ENCODE results near the gene TMEM175. TPM values are rescaled to one million over a fixed set of nuclear protein-coding genes. Genes with fewer than 3 reads are reported as not detected.
A peak's percentile ranks its signal among the peaks of the same experiment; 100 is the strongest.

TMEM175 gene
- total RNA-seq, 4 donors from 2014 or later, result 33.3 to 61.2 (median 39.0) TPM

DNA sequence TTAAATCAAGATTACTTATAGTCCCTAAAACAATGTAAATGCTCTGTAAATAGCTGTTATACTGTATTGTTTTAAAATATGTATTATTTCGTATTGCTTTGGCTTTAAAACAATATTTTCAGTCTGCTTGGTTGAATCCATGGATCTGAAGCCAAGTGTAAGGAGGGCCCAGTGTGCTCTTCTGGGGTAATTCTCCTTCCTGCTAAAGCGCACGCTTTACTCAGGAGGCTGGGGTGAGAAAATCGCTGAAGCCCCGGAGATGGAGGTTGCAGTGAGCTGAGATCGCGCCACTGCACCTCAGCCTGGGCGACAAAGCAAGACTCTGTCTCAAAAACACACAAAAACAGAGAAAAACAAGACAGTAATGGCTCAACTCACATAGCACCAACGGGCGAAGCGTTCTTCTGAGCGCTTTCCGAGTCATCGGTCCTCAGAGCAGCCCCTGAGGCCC lies 54.2 kb downstream of the TMEM175 start:
- DNase-seq (ENCODE audit: low spot score in 2 of 2), result no peak
- Histone ChIP-seq H3K27me3 (no peaks in the 10 kb centered on the region), H3K9me3 (no peaks in the 10 kb centered on the region), H3K36me3 (peaks cover 0 to 47% (median 0%) of the 10 kb centered on the region in 3 donors), H3K4me3 (peak overlapping the region; percentile 59 to 76 (median 69)), H3K4me1 (peaks cover 0 to 34% (median 15%) of the 10 kb centered on the region in 4 donors), H3K27ac (peak overlapping the region in 3 of 4 donors; percentile 79 to 83 (median 80))
- TF ChIP-seq EP300 (IDR thresholded peaks at IDR 0.05) (no peak), POLR2A (IDR thresholded peaks at IDR 0.05) (no peak)
- TF ChIP-seq, protein P1, sequence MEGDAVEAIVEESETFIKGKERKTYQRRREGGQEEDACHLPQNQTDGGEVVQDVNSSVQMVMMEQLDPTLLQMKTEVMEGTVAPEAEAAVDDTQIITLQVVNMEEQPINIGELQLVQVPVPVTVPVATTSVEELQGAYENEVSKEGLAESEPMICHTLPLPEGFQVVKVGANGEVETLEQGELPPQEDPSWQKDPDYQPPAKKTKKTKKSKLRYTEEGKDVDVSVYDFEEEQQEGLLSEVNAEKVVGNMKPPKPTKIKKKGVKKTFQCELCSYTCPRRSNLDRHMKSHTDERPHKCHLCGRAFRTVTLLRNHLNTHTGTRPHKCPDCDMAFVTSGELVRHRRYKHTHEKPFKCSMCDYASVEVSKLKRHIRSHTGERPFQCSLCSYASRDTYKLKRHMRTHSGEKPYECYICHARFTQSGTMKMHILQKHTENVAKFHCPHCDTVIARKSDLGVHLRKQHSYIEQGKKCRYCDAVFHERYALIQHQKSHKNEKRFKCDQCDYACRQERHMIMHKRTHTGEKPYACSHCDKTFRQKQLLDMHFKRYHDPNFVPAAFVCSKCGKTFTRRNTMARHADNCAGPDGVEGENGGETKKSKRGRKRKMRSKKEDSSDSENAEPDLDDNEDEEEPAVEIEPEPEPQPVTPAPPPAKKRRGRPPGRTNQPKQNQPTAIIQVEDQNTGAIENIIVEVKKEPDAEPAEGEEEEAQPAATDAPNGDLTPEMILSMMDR (IDR thresholded peaks at IDR 0.05), result no peak
- 1% methylated on average over 10 to 14 of the region's 14 CpGs for WGBS, 2 donors

DNA sequence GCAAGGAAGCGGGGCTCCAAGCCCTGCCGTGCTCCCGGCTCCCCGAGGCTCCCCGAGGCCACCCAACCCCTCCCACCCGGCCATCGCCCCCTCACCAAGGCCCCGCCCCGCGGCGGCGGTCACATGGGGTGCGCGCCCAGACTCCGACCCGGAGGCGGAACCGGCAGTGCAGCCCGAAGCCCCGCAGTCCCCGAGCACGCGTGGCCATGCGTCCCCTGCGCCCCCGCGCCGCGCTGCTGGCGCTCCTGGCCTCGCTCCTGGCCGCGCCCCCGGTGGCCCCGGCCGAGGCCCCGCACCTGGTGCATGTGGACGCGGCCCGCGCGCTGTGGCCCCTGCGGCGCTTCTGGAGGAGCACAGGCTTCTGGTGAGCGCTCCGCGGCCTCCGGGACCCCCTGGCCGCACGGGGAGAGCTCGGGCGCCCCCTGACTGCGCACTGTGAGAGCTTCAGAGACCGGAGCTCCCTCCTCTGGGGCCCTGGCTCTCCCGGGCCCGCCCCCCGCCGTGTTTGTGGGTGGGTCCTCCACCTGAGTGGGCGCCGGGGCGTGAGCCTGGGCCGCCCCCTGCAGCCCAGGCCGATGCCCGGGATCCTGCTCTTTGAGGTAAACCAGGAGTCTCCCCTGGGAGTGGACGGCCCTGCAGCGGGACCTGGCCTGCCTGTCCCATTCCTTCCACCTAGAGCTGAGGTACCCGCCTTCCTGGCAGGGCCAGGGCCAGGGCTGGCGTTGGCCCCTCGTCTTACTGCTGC lies 54.8 kb downstream of the TMEM175 start, which contains the start of gene IDUA:
TSS of gene IDUA (plus strand) at position 166 of the 745 bp plus-strand sequence. CDS start at position 207, 41 bp downstream.
- Histone ChIP-seq H3K9me3 (no peaks in the 10 kb centered on the region), H3K4me3 (peak within 1 kb of the TSS; percentile 59 to 76 (median 69)), H3K27ac (peak within 1 kb of the TSS; percentile 53 to 83 (median 80)), H3K36me3 (peaks cover 0 to 47% (median 0%) of the 10 kb centered on the region in 3 donors), H3K4me1 (peaks cover 0 to 34% (median 15%) of the 10 kb centered on the region in 4 donors), H3K27me3 (no peaks in the 10 kb centered on the region)
- WGBS, 2 donors, result 1 to 2% methylated on average over 30 to 31 of the region's 69 CpGs
- TF ChIP-seq, protein P1 (IDR thresholded peaks at IDR 0.05), result peak; percentile 35 to 63 (median 44)
- TF ChIP-seq EP300 (IDR thresholded peaks at IDR 0.05) (peak in 1 of 2 donors; percentile 34), POLR2A (IDR thresholded peaks at IDR 0.05) (no peak)
- DNase-seq (ENCODE audit: low spot score in 2 of 2), result peak; percentile 55 to 64

DNA sequence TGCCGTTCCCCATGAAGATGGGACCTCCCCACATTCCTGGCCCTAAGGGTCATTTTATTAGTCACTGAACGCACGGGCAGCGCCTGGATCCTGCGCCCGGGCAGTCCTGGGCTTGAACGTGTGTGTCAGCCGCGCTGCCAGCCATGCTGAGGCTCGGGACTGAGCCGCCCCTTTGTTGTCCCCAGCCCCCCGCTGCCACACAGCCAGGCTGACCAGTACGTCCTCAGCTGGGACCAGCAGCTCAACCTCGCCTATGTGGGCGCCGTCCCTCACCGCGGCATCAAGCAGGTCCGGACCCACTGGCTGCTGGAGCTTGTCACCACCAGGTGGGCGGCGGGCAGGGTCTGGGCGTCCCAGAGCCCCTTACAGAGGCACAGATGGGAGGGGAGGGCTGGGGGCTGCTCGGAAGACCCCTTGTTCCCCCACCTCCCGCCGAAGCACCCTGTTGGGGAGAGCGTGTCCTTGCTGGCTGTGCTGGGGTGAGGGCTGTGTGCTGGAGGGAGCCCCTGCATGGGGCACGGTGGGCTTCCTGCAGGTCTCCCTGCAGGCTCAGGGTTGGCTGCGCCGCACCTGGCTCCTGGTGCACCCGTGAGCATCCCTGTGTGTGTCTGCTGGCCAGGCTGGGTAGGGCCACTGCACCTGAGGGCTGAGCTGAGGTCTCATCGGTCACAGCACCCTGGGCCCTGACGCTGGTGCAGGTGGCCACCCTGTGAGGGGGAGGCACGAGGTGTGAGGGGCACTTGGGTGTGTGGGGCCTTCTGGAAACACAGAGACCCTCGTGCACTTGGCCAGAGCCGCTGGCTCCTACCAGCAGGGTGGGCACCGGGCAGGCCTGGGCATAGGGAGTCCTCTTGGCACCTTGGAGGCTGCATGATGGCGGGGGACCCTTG lies 55.6 kb downstream of the TMEM175 start:
- Histone ChIP-seq H3K4me1 (peaks cover 0 to 42% (median 15%) of the 10 kb centered on the region in 4 donors), H3K27ac (peak overlapping the region in 3 of 4 donors; percentile 18 to 83 (median 80)), H3K36me3 (peaks cover 0 to 45% (median 0%) of the 10 kb centered on the region in 3 donors), H3K4me3 (peak overlapping the region; percentile 59 to 76 (median 69)), H3K9me3 (no peaks in the 10 kb centered on the region), H3K27me3 (no peaks in the 10 kb centered on the region)
- TF ChIP-seq, protein P1 (IDR thresholded peaks at IDR 0.05), result no peak
- no peak for TF ChIP-seq POLR2A (IDR thresholded peaks at IDR 0.05)
- no peak for TF ChIP-seq EP300 (IDR thresholded peaks at IDR 0.05)
- 60 to 71% methylated on average over 29 to 33 of the region's 37 CpGs for WGBS, 2 donors
- no peak for DNase-seq (ENCODE audit: low spot score in 2 of 2)

DNA sequence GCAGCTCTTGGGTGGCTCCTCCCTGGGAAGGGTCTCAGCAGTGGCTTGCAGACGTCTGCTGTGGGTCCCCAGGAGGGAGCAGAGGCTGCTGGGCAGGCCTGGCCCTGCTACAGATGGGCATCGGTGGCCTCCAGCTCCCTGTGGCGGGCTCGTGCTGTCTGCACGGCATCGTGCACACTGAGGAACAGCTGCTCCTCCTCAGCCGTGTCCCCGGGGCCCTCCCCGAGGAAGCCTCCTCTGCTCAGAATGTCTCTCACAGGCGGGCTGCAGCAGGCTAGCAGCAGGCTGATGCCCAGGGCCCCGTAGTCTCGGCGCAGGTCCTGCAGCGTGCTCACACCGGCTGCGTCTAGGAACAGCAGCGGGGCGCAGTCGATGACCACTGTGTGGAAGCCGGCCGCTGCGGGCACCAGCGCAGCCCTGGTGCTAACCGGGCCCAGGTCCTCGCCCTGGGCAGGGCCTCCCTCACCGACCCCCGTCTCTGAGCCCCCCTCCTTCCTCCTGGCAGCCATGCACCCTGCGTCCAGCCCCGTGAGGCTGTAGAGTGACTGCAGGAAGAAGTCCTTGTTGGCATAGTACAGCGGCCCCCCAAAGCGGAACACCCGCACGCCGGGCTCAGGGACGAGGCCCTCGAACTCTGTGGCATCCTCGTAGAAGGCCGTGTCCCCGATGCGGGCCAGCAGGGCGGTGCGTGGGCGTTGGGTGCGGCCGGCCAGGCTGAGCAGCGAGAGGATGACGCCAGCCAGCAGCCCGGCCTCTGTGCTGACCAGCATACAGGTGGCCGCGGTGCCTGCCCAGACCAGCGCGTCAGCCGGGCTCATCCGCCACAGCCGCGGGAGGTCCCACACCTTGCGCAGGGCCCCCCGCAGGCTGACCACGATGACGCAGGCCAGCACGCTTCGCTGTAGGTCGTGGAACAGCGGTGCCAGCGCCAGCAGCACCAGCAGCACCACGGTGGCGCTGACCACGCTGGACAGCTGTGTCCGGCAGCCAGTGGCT lies 56.8 kb downstream of the TMEM175 start:
- no peak overlapping the region for H3K27ac ChIP-seq
- peaks cover 0 to 45% (median 0%) of the 10 kb centered on the region in 3 donors for H3K36me3 ChIP-seq
- peaks cover 0 to 44% (median 15%) of the 10 kb centered on the region in 4 donors for H3K4me1 ChIP-seq
- H3K27me3 ChIP-seq, result no peaks in the 10 kb centered on the region
- H3K4me3 ChIP-seq, result no peak overlapping the region
- TF ChIP-seq, protein P1 (IDR thresholded peaks at IDR 0.05), result no peak
- DNase-seq (ENCODE audit: low spot score in 2 of 2), result no peak
- 84 to 96% methylated on average over 20 to 21 of the region's 69 CpGs for WGBS, 2 donors
- no peaks in the 10 kb centered on the region for H3K9me3 ChIP-seq

Measured in tibial nerve (tissue), 4 donors.